Astrocyte (in vitro differentiated cells and primary cell): Measurements from ENCODE around the gene RAP1A. TPM values are rescaled to one million over a fixed set of nuclear protein-coding genes. Genes with fewer than 3 reads are reported as not detected.

Experiments used
- DNase-seq: peaks from one replicate; pipeline ENCODE4 v3.0.0-alpha.2; 2010; ENCODE audit warnings: low read depth
- FAIRE-seq: peaks from 2 replicates; lab custom pipeline; 2011; peaks lifted over from hg19 to GRCh38; lab: Jason Lieb, UNC
- H2AFZ ChIP-seq: 2 replicates; pipeline ENCODE4 v1.6.0; 2012; ENCODE audit warnings: low read depth, low read length, inconsistent platforms
- H3K27ac ChIP-seq: 2 replicates; pipeline ENCODE4 v1.5.1; 2011; ENCODE audit warnings: low read depth, low read length, inconsistent platforms
- H3K27me3 ChIP-seq: 2 replicates; pipeline ENCODE4 v1.6.0; 2011; ENCODE audit warnings: low read length, inconsistent platforms; ENCODE audit not compliant: insufficient read depth
- H3K36me3 ChIP-seq: 2 replicates; pipeline ENCODE4 v1.5.1; 2011; ENCODE audit warnings: low read length, inconsistent platforms; ENCODE audit not compliant: insufficient read depth
- H3K4me1 ChIP-seq: 2 replicates; pipeline ENCODE4 v1.5.1; 2011; ENCODE audit warnings: low read length, inconsistent platforms; ENCODE audit not compliant: insufficient read depth
- H3K4me2 ChIP-seq: 2 replicates; pipeline ENCODE4 v1.6.0; 2012; ENCODE audit warnings: low read length, inconsistent platforms
- H3K4me3 ChIP-seq: 2 replicates; pipeline ENCODE4 v1.5.1; 2011; ENCODE audit warnings: low read depth, mild to moderate bottlenecking, low read length, inconsistent platforms; ENCODE audit not compliant: insufficient read depth
- H3K79me2 ChIP-seq: 2 replicates; pipeline ENCODE4 v1.6.0; 2012; ENCODE audit warnings: mild to moderate bottlenecking, low read length, inconsistent platforms; ENCODE audit not compliant: insufficient read depth
- H3K9ac ChIP-seq: 2 replicates; pipeline ENCODE4 v1.6.0; 2012; ENCODE audit warnings: mild to moderate bottlenecking, low read length, inconsistent platforms
- H3K9me3 ChIP-seq: 2 replicates; pipeline ENCODE4 v1.5.1; 2012; ENCODE audit warnings: low read depth, mild to moderate bottlenecking, low read length, inconsistent platforms; ENCODE audit not compliant: insufficient read depth
- H4K20me1 ChIP-seq: 2 replicates; pipeline ENCODE4 v1.6.0; 2012; ENCODE audit warnings: low read length, inconsistent platforms; ENCODE audit not compliant: insufficient read depth
- H3K27ac Mint-ChIP-seq: one replicate; pipeline ENCODE4 v1.8.0; 2021; ENCODE audit warnings: mild to moderate bottlenecking, mixed read lengths; ENCODE audit not compliant: unreplicated experiment
- H3K27me3 Mint-ChIP-seq: one replicate; pipeline ENCODE4 v1.8.0; 2021; ENCODE audit warnings: low read depth, mixed read lengths; ENCODE audit not compliant: unreplicated experiment
- H3K36me3 Mint-ChIP-seq: one replicate; pipeline ENCODE4 v1.8.0; 2021; ENCODE audit warnings: low read depth, mixed read lengths; ENCODE audit not compliant: unreplicated experiment
- H3K4me1 Mint-ChIP-seq: one replicate; pipeline ENCODE4 v1.8.0; 2021; ENCODE audit warnings: low read depth, mixed read lengths; ENCODE audit not compliant: unreplicated experiment
- H3K4me3 Mint-ChIP-seq: one replicate; pipeline ENCODE4 v1.8.0; 2021; ENCODE audit warnings: mild to moderate bottlenecking, moderate library complexity, mixed read lengths; ENCODE audit not compliant: unreplicated experiment
- H3K9me3 Mint-ChIP-seq: one replicate; pipeline ENCODE4 v1.8.0; 2021; ENCODE audit warnings: mild to moderate bottlenecking, mixed read lengths; ENCODE audit not compliant: unreplicated experiment
- EZH2 ChIP-seq: IDR thresholded peaks from 2 replicates; pipeline ENCODE4 v1.6.1; 2012; ENCODE audit warnings: mild to moderate bottlenecking, low read length, inconsistent platforms; ENCODE audit not compliant: insufficient read depth
- total RNA-seq: library from RNA; stranded (reverse); gene quantifications from 2 replicates; pipeline ENCODE4 v1.2.1, GENCODE V29; 2021
- TF ChIP-seq, protein P1 (sequence below): IDR thresholded peaks from 2 replicates; pipeline ENCODE4 v1.5.1; 2011; ENCODE audit warnings: low read depth, mild to moderate bottlenecking, inconsistent platforms, low read length, moderate library complexity; ENCODE audit not compliant: insufficient read depth

Gene RAP1A
- total RNA-seq, 1 donor from 2014 or later, result 66.6 TPM

DNA sequence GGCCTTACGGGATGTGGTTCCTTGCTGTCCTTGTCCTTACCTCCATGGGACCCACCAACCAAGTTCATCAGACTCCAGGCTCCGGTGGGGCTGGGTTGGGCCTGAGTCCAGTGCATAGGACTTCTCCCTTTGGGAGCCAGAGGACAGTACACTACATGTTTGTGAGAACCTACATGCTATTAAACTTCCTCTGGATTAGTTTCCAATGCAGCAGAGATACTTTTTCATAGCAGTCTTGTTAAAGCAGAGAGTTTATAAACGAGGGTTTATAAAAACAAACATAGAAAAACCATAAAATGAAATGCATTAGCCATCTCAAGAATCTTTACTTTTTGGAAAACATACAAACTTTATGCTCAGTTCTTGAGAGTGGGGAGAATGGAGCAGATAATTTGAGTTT is 86.3 kb downstream of the RAP1A start:
- Mint-ChIP-seq H3K4me1 (peaks cover 5% of the 10 kb centered on the region), H3K27me3 (no peaks in the 10 kb centered on the region), H3K9me3 (no peaks in the 10 kb centered on the region), H3K4me3 (no peak overlapping the region), H3K36me3 (peaks cover under 1% of the 10 kb centered on the region), H3K27ac (no peak overlapping the region)
- H2AFZ ChIP-seq, result no peak overlapping the region
- H3K79me2 ChIP-seq, result no peaks in the 10 kb centered on the region
- peaks cover 7% of the 10 kb centered on the region for H3K4me1 ChIP-seq
- H3K9me3 ChIP-seq, result no peaks in the 10 kb centered on the region
- H3K27ac ChIP-seq, result no peak overlapping the region
- H3K27me3 ChIP-seq, result no peaks in the 10 kb centered on the region
- no peak overlapping the region for H3K4me2 ChIP-seq
- H3K36me3 ChIP-seq, result peaks cover 18% of the 10 kb centered on the region
- no peak for DNase-seq
- no peak overlapping the region for H3K4me3 ChIP-seq
- TF ChIP-seq EZH2, result no peak
- TF ChIP-seq, protein P1, sequence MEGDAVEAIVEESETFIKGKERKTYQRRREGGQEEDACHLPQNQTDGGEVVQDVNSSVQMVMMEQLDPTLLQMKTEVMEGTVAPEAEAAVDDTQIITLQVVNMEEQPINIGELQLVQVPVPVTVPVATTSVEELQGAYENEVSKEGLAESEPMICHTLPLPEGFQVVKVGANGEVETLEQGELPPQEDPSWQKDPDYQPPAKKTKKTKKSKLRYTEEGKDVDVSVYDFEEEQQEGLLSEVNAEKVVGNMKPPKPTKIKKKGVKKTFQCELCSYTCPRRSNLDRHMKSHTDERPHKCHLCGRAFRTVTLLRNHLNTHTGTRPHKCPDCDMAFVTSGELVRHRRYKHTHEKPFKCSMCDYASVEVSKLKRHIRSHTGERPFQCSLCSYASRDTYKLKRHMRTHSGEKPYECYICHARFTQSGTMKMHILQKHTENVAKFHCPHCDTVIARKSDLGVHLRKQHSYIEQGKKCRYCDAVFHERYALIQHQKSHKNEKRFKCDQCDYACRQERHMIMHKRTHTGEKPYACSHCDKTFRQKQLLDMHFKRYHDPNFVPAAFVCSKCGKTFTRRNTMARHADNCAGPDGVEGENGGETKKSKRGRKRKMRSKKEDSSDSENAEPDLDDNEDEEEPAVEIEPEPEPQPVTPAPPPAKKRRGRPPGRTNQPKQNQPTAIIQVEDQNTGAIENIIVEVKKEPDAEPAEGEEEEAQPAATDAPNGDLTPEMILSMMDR, result no peak
- no peak overlapping the region for H3K9ac ChIP-seq
- FAIRE-seq, result no peak
- H4K20me1 ChIP-seq, result no peaks in the 10 kb centered on the region

DNA sequence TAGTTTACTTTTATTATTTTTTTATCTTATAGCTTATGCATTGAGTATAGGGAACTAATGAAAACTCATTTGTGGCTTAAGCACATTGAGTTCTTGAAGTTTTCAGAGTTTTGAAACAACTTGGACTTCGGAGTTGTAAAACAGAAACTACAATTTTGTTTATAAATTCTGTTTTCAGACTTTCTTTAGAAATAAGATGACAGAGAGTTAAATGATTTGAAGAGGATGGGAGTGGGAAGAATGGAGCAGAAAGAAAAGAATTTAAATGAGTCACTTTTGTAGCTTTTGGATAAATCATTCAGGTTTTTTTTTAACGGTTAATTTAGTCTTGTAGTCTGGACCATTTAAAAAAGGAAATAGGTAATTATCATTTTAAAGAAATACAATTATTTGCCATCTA is 87.3 kb downstream of the RAP1A start:
- no peak overlapping the region for H3K27ac ChIP-seq
- TF ChIP-seq, protein P1, result no peak
- H3K4me2 ChIP-seq, result no peak overlapping the region
- H3K27ac Mint-ChIP-seq, result no peak overlapping the region
- no peaks in the 10 kb centered on the region for H3K27me3 Mint-ChIP-seq
- no peaks in the 10 kb centered on the region for H3K9me3 ChIP-seq
- H3K9ac ChIP-seq, result no peak overlapping the region
- DNase-seq (peak; percentile 25), FAIRE-seq (no peak)
- H3K36me3 ChIP-seq, result peaks cover 17% of the 10 kb centered on the region
- peaks cover 7% of the 10 kb centered on the region for H3K4me1 ChIP-seq
- H2AFZ ChIP-seq, result no peak overlapping the region
- no peaks in the 10 kb centered on the region for H3K9me3 Mint-ChIP-seq
- H4K20me1 ChIP-seq, result no peaks in the 10 kb centered on the region
- H3K4me3 ChIP-seq, result no peak overlapping the region
- no peaks in the 10 kb centered on the region for H3K27me3 ChIP-seq
- no peaks in the 10 kb centered on the region for H3K36me3 Mint-ChIP-seq
- H3K4me3 Mint-ChIP-seq, result no peak overlapping the region
- peaks cover 5% of the 10 kb centered on the region for H3K4me1 Mint-ChIP-seq
- H3K79me2 ChIP-seq, result no peaks in the 10 kb centered on the region

DNA sequence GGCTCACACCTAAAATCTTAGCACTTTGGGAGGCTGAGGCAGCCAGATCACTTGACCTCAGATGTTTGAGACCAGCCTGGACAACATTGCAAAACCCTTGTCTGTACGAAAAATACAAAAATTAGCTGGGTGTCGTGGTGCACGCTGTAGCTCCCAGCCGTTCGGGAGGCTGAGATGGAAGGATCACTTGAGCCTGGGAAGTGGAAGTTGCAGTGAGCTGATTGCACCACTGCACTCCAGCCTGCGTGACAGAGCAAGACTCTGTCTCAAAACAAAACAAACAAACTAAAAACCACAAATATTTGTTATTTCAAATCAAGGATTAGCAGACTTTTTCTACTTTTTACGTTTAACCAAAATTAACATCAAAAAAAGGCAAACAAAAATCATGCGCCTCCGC is 88.3 kb downstream of the RAP1A start:
- Histone ChIP-seq H3K27ac (peak overlapping the region; percentile 35), H3K4me1 (peaks cover 7% of the 10 kb centered on the region), H3K4me2 (no peak overlapping the region), H3K79me2 (no peaks in the 10 kb centered on the region), H3K4me3 (no peak overlapping the region), H3K36me3 (peaks cover 17% of the 10 kb centered on the region), H2AFZ (no peak overlapping the region), H3K9me3 (no peaks in the 10 kb centered on the region), H3K9ac (no peak overlapping the region), H3K27me3 (no peaks in the 10 kb centered on the region), H4K20me1 (no peaks in the 10 kb centered on the region)
- H3K36me3 Mint-ChIP-seq, result no peaks in the 10 kb centered on the region
- H3K4me1 Mint-ChIP-seq, result peaks cover 5% of the 10 kb centered on the region
- TF ChIP-seq, protein P1, result no peak
- no peak for TF ChIP-seq EZH2
- no peaks in the 10 kb centered on the region for H3K9me3 Mint-ChIP-seq
- FAIRE-seq, result no peak
- H3K4me3 Mint-ChIP-seq, result no peak overlapping the region
- no peaks in the 10 kb centered on the region for H3K27me3 Mint-ChIP-seq
- DNase-seq, result peak; percentile 26
- no peak overlapping the region for H3K27ac Mint-ChIP-seq
